Lower lobe of right lung (tissue), 2 donors: ENCODE measurements around the gene MRTFA. TPM values are rescaled to one million over a fixed set of nuclear protein-coding genes. Genes with fewer than 3 reads are reported as not detected.

Experiments
- ATAC-seq, 2 donors: fragments of 200-7000 bp; cut with Tn5 transposase; one replicate each; pipeline ENCODE4 v1.9.1; 2020 to 2022; ENCODE audit warnings: mild to moderate bottlenecking in 2 of 2, moderate library complexity in 2 of 2
- DNase-seq: peaks from one replicate; pipeline ENCODE4 v3.0.0-alpha.2; 2020
- H3K27ac ChIP-seq: fragments of 200-600 bp; one replicate; pipeline ENCODE4 v1.8.0; 2022
- H3K27me3 ChIP-seq: fragments of 200-600 bp; one replicate; pipeline ENCODE4 v1.8.0; 2022; ENCODE audit warnings: low read depth
- H3K36me3 ChIP-seq: fragments of 200-600 bp; one replicate; pipeline ENCODE4 v1.8.0; 2022; ENCODE audit warnings: mild to moderate bottlenecking
- H3K4me1 ChIP-seq: fragments of 200-600 bp; one replicate; pipeline ENCODE4 v1.8.0; 2022
- H3K4me3 ChIP-seq: fragments of 200-600 bp; one replicate; pipeline ENCODE4 v1.8.0; 2022; ENCODE audit warnings: mild to moderate bottlenecking
- H3K9me3 ChIP-seq: fragments of 200-600 bp; one replicate; pipeline ENCODE4 v1.8.0; 2022
- CTCF ChIP-seq: fragments of 200-600 bp; IDR thresholded peaks from one replicate; pipeline ENCODE4 v1.8.0; 2022; ENCODE audit warnings: antibody characterized with exemption, mild to moderate bottlenecking
- intact Hi-C: fragments of 100-400 bp; cut with DNase I; formaldehyde crosslinking; loops from one replicate; pipeline ENCODE4 v1.11.0; 2022
- total RNA-seq: library from RNA; stranded (reverse); fragmentation: NEBNext Ultra II Directional; extraction: Animal tissue kit (Norgen Biotek cat#: 25700); gene quantifications from one replicate; pipeline ENCODE4 v1.2.1, GENCODE V29; 2021
- donor health status: DM: no; HTN: yes; CAD: no; lungs with severe emphysema.

MRTFA gene
- total RNA-seq, 1 donor from 2014 or later = 54.2 TPM

DNA sequence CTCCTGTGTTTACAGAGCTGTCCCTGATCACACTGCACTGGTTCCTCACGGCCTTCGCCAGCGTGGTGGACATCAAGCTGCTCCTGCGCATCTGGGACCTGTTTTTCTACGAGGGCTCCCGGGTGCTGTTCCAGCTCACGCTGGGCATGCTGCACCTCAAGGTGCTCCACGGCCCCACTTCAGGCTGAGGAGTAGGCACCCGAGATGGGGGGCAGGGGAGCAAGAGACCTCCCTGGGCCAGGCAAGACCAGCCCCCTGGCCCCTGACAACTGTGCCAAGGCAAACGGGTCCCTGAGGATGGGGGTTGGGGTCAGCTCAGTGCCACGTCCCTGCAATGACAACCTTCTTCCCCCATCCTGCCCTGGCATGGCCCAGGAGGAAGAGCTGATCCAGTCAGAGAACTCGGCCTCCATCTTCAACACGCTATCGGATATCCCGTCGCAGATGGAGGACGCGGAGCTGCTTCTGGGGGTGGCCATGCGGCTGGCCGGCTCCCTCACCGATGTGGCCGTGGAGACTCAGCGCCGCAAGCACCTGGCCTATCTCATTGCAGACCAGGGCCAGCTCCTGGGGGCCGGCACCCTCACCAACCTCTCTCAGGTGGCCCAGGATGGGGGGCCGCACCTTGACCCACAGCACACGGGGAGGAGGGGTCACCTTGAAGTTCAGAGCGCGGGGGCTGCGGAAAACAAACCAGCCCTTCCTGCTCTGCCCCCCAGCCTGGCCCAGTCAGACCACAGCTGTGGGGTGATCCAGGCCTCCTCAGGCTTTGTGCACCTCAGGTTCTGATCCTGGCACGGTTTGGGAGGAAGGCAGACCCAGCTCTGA is 230.2 kb downstream of the MRTFA start:
- intact Hi-C loops = no loop called here
- no peaks in the 10 kb centered on the region for H3K9me3 ChIP-seq
- H3K27ac ChIP-seq = no peak overlapping the region
- H3K36me3 ChIP-seq = peaks cover 99% of the 10 kb centered on the region
- H3K4me1 ChIP-seq = peaks cover 10% of the 10 kb centered on the region
- H3K4me3 ChIP-seq = no peak overlapping the region
- DNase-seq = peak; percentile 25
- no peaks in the 10 kb centered on the region for H3K27me3 ChIP-seq
- no peak for TF ChIP-seq CTCF
- ATAC-seq = no peak

DNA sequence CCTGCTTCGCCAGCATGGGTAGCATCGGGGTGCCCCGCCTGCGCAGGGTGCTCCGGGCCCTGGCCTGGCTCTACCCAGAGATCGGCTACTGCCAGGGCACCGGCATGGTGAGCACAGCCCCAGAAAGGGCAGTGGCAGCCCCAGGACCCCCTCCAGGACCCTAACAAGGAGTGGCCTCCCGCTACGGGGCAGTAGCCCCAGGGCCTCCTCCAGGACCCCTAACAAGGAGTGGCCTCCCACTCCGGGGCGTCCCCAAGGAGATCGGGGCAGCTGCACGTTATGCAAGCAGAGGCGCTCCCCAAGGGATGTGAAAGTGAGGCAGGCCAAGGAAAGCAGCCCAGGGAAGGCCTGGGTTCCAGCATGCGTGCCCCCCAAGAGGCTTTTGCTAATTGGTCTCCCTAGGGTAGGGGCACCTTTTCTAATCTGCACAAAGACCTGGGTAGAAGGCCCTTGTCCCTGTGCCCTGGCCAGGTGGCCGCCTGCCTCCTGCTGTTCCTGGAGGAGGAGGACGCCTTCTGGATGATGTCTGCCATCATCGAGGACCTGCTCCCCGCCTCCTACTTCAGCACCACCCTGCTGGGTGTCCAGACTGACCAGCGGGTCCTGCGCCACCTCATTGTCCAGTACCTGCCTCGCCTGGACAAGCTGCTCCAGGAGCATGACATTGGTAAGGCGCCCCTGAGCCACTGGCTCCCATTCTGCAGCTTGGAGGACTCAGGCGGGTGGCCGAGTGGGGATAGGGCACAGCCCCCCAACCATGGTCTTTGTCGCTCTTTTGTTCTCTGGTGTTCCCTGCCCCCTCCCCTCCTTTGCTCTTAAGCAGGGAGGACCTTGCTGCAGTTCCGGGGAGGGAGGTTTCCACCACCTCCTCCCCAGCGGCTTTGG is 231.1 kb downstream of the MRTFA start:
- Histone ChIP-seq H3K9me3 (no peaks in the 10 kb centered on the region), H3K4me3 (no peak overlapping the region), H3K4me1 (peaks cover 18% of the 10 kb centered on the region), H3K27ac (no peak overlapping the region), H3K27me3 (no peaks in the 10 kb centered on the region), H3K36me3 (peaks cover 97% of the 10 kb centered on the region)
- DNase-seq = peak; percentile 44
- no peak for TF ChIP-seq CTCF
- intact Hi-C loops = no loop called here
- no peak for ATAC-seq

DNA sequence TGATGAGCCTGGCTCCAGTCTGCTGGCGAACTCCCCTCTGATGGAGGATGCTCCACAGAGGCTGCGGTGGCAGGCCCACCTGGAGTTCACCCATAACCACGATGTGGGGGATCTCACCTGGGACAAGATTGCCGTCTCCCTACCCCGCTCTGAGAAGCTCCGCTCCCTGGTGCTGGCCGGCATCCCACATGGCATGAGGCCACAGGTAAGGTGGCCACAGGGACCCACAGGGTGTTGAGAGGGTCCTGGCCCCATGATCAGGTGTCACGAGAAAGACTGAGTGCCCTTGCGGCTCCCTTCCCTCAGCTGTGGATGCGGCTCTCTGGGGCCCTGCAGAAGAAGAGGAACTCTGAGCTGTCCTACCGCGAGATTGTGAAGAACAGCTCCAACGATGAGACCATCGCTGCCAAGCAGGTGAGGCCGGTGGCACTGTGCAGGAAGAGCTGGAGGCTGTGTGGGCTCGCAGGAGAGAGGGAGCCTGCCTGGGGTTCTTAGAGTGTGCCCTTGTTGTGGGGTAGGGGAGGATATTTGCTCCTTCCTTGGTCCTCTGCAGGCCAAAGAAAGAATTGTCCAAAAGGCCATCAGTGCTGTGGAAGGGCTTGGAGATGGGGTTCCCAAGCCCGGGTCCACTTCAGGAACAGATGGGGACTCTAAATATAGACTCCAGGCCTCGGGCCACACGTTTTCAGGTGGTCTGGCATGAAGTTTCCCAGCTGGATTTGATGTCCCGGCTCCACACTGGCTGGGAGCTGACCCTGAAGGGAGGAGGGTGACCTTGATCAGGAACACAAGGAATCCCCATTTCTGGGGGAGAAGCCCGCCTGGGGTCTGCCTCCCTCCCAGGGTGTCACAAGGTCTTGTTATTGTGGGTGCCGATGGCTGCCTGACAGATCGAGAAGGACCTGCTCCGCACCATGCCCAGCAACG is 232.0 kb downstream of the MRTFA start:
- no peak for TF ChIP-seq CTCF
- Histone ChIP-seq H3K36me3 (peaks cover 88% of the 10 kb centered on the region), H3K27ac (no peak overlapping the region), H3K4me3 (no peak overlapping the region), H3K4me1 (peaks cover 25% of the 10 kb centered on the region), H3K27me3 (no peaks in the 10 kb centered on the region), H3K9me3 (no peaks in the 10 kb centered on the region)
- ATAC-seq (no peak), DNase-seq (peak; percentile 20)
- intact Hi-C loops = no loop called here

DNA sequence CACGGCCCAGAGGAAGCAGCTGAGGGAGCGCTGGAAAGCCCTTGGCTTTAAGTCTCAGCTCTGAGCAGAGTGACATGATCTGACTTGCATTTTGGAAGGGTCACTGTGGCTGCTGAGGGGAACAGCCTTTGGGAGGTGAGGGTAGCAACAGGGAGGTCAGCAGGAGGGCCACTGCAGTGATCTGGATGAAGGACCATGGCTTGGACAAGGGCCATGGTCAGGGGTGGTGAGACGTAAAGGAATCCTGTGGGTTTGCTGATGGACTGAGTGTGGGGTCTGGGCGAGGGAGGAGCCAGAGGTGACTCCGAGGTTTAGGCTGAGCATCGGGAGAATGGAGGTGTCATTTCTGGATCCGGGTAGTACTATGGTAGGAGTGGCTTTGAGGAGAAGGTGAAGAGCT is 232.9 kb downstream of the MRTFA start:
- Histone ChIP-seq H3K4me1 (peaks cover 28% of the 10 kb centered on the region), H3K9me3 (no peaks in the 10 kb centered on the region), H3K36me3 (peaks cover 80% of the 10 kb centered on the region), H3K27ac (no peak overlapping the region), H3K4me3 (no peak overlapping the region), H3K27me3 (no peaks in the 10 kb centered on the region)
- TF ChIP-seq CTCF = no peak
- no peak for ATAC-seq
- peak; percentile 16 for DNase-seq
- intact Hi-C loops = no loop called here

DNA sequence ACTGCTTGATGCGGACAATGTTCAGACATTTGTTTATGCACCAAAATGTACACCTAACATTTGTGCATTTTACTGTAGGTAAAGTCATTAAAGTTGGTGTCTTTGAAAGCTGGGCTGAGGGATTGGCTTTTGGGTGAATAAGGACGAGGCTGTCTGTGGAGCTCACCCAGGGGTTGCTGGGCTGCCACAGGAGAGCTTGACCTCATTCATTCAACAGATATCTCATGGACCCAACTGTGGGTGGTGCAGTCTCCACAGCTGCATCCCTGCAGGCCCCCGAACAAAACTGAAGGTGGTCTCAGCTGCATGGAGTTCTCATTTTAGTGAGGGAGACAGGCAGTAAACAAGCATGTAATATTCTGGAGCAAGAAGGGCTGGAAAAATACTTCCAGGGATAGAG is 233.4 kb downstream of the MRTFA start:
- Histone ChIP-seq H3K9me3 (no peaks in the 10 kb centered on the region), H3K27me3 (no peaks in the 10 kb centered on the region), H3K27ac (no peak overlapping the region), H3K4me1 (peaks cover 28% of the 10 kb centered on the region), H3K36me3 (peaks cover 75% of the 10 kb centered on the region), H3K4me3 (no peak overlapping the region)
- ATAC-seq (no peak), DNase-seq (peak; percentile 6)
- TF ChIP-seq CTCF = no peak
- intact Hi-C loops = no loop called here
